CD4-positive, alpha-beta T cell treated with Interleukin-4 for 4 hours (primary cell): Measurements from ENCODE around the gene PITRM1.

Experiments used
- DNase-seq: peaks from one replicate; pipeline ENCODE4 v3.0.0-alpha.2; 2020

The PITRM1 gene

GRCh38 chr10:3166496-3167290, 5.9 kb downstream of the PITRM1 start:
- no peak for DNase-seq

- DNase-seq: no peak
Measured at GRCh38 chr10:3165196-3165595, 7.4 kb downstream of the PITRM1 start.

GRCh38 chr10:3163879-3164278, 8.7 kb downstream of the PITRM1 start:
- DNase-seq: no peak

- DNase-seq: no peak
Measured at GRCh38 chr10:3162533-3162932, 10.0 kb downstream of the PITRM1 start.

- no peak for DNase-seq
Measured at GRCh38 chr10:3159152-3159551, 13.4 kb downstream of the PITRM1 start.

- DNase-seq: no peak
Measured at GRCh38 chr10:3154666-3155065, 17.9 kb downstream of the PITRM1 start.

- DNase-seq: no peak
Measured at GRCh38 chr10:3152566-3152935, 20.0 kb downstream of the PITRM1 start.

- no peak for DNase-seq
Measured at GRCh38 chr10:3151889-3152565, 20.6 kb downstream of the PITRM1 start.

- no peak for DNase-seq
Measured at GRCh38 chr10:3150961-3151360, 21.6 kb downstream of the PITRM1 start.

- no peak for DNase-seq
Measured at GRCh38 chr10:3150366-3150765, 22.2 kb downstream of the PITRM1 start.

GRCh38 chr10:3149918-3150317, 22.7 kb downstream of the PITRM1 start:
- DNase-seq: no peak

- DNase-seq: no peak
Measured at GRCh38 chr10:3148994-3149393, 23.6 kb downstream of the PITRM1 start.

GRCh38 chr10:3148041-3148440, 24.5 kb downstream of the PITRM1 start:
- no peak for DNase-seq

- no peak for DNase-seq
Measured at GRCh38 chr10:3147117-3147820, 25.3 kb downstream of the PITRM1 start.

GRCh38 chr10:3146289-3146688, 26.3 kb downstream of the PITRM1 start:
- DNase-seq: no peak

- DNase-seq: no peak
Measured at GRCh38 chr10:3145366-3145765, 27.2 kb downstream of the PITRM1 start.

GRCh38 chr10:3143791-3144434, 28.7 kb downstream of the PITRM1 start:
- no peak for DNase-seq

- no peak for DNase-seq
Measured at GRCh38 chr10:3143366-3143765, 29.2 kb downstream of the PITRM1 start.

GRCh38 chr10:3142146-3142875, 30.3 kb downstream of the PITRM1 start:
- no peak for DNase-seq

- DNase-seq: no peak
Measured at GRCh38 chr10:3141351-3142005, 31.1 kb downstream of the PITRM1 start.

GRCh38 chr10:3140280-3140679, 32.3 kb downstream of the PITRM1 start:
- no peak for DNase-seq
